VCaP (cell line): ENCODE measurements around the gene DPM1.

Source experiments
- H3K27ac ChIP-seq: fragments of 450-650 bp; 2 replicates; pipeline ENCODE4 v1.5.1; 2017
- TF ChIP-seq, protein P1 (sequence below): fragments of 450-650 bp; conservative IDR thresholded peaks from 2 replicates; pipeline ENCODE4 v1.5.1; 2017; ENCODE audit warnings: mild to moderate bottlenecking, moderate library complexity

DPM1 gene

DNA sequence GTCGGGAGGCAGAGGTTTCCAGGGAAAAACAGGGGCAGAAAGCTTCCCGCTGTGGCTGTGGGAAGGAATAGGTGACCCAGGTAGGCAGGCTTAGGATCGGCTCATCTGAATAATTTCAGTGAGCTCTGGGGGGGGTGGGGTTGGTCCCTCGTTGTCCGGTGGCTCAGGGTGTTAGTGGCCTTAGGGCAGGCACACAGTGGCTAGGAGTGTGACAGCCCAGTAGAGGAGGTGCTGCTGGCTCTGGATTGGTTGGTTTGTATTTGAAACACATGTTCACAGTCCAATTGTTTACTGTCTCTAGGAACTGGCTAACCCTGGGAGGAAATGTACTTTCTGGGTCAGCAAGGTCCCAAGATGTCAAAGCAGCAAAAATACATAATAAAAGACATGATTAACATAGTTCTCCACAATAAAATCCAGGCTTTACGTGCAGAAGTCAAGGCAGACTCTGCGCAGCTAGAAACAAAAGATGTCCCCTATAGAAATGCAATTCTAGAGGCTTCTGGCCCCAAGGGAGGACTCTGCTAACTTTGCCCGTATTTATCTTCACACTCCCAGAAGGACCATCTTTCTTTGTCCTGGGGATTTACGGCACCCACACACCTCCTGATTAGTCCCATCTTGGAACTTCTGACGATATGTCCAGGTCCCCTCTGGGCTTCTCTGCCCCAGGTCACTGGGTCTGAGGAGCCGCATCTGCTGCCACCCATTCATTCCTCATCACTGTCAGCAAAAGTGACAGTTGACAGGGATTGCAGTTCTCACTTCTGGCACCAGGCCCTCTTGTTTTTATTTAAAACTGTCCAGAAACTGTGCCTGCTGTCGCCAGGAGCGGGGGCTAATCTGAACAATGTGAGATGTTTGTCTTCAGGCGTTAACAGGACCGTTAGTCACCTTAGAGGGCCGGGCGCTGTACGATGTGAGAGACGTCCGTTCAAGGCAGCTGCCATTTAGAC is 19.0 kb upstream of the DPM1 start:
- H3K27ac ChIP-seq, result no peak overlapping the region
- TF ChIP-seq, protein P1, sequence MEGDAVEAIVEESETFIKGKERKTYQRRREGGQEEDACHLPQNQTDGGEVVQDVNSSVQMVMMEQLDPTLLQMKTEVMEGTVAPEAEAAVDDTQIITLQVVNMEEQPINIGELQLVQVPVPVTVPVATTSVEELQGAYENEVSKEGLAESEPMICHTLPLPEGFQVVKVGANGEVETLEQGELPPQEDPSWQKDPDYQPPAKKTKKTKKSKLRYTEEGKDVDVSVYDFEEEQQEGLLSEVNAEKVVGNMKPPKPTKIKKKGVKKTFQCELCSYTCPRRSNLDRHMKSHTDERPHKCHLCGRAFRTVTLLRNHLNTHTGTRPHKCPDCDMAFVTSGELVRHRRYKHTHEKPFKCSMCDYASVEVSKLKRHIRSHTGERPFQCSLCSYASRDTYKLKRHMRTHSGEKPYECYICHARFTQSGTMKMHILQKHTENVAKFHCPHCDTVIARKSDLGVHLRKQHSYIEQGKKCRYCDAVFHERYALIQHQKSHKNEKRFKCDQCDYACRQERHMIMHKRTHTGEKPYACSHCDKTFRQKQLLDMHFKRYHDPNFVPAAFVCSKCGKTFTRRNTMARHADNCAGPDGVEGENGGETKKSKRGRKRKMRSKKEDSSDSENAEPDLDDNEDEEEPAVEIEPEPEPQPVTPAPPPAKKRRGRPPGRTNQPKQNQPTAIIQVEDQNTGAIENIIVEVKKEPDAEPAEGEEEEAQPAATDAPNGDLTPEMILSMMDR, result no peak

- TF ChIP-seq, protein P1, result no peak
- H3K27ac ChIP-seq, result no peak overlapping the region
These were observed 17.5 kb upstream of the DPM1 start for GRCh38 chr20:50975701-50976330.

- TF ChIP-seq, protein P1, result no peak
- H3K27ac ChIP-seq, result no peak overlapping the region
These were observed 11.6 kb upstream of the DPM1 start for GRCh38 chr20:50969912-50970311.

GRCh38 chr20:50969435-50969834 is 11.1 kb upstream of the DPM1 start:
- TF ChIP-seq, protein P1, result no peak

DNA sequence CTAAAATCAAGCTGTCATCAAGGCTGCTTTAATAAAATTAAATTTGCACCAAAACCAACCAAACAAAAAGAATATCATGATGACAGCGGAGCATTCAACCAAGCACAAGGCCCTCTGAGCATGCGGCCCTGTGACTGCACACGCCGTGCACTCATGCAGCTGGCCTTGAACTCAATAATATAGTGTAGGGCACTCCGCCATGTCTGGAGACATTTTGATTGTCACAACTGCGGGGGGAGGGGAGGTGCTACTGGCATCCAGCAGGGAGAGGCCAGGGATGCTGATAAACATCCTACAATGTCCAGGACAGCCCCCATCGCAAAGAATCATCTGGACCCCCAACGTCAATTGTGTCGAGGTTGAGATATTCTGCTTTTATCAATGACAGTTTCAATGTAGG is 10.0 kb upstream of the DPM1 start:
- H3K27ac ChIP-seq, result no peak overlapping the region
- TF ChIP-seq, protein P1, result no peak

More at GRCh38 chr20:50969435-50969834, 11.1 kb upstream of the DPM1 start:
- no peak overlapping the region for H3K27ac ChIP-seq

- no peak overlapping the region for H3K27ac ChIP-seq
- TF ChIP-seq, protein P1, result no peak
These were observed 9.3 kb upstream of the DPM1 start for GRCh38 chr20:50967586-50967985.

- H3K27ac ChIP-seq, result peak overlapping the region; percentile 95
- TF ChIP-seq, protein P1, result no peak
These were observed 1.3 kb upstream of the DPM1 start for GRCh38 chr20:50959543-50960126.
